ENCODE data around the gene ABCA13.

GRCh38 chr7:48429117-48429516, 257.9 kb downstream of the ABCA13 start:
- TF ChIP-seq POLR2A (IDR thresholded peaks at IDR 0.05; ENCODE audit: extremely low read depth, insufficient read length), result no peak
- TF ChIP-seq CTCF (IDR thresholded peaks at IDR 0.05; ENCODE audit: low read depth, low read length), result no peak
- TF ChIP-seq MYC (IDR thresholded peaks at IDR 0.05; ENCODE audit: low read depth, low read length), result no peak

Data from NB4 (cell line).